ENCODE results near the gene FDX2. TPM values are rescaled to one million over a fixed set of nuclear protein-coding genes. Genes with fewer than 3 reads are reported as not detected.

FDX2 gene
- total and polyA plus RNA-seq, 2 of the 8 experiments (the other 6 are each of a cell fraction or from before 2014, with no cell fraction given): 27.0 to 64.4 TPM

GRCh38 chr19:10274589-10274988, 41.2 kb downstream of the FDX2 start:
- no peak overlapping the region for H2AK5ac ChIP-seq (ENCODE audit: low read depth, low read length)
- H3K79me2 ChIP-seq (ENCODE audit: control insufficient read depth in 1 of 2, insufficient read depth in 2 of 2, low read length in 2 of 2): no peaks in the 10 kb centered on the region
- no peak overlapping the region for H4K8ac ChIP-seq (ENCODE audit: extremely low read depth, insufficient read depth, low read length)
- TF ChIP-seq TEAD4 (IDR thresholded peaks at IDR 0.05; ENCODE audit: low read depth, low read length): no peak
- no peak for TF ChIP-seq TAF7 (optimal IDR thresholded peaks at IDR 0.05; ENCODE audit: borderline replicate concordance, low read depth, low read length)
- TF ChIP-seq RXRA (IDR thresholded peaks at IDR 0.05; ENCODE audit: insufficient read depth, low read depth, low read length): no peak
- no peak for TF ChIP-seq SP1 (IDR thresholded peaks at IDR 0.05; ENCODE audit: low read depth, low read length)
- no peak for TF ChIP-seq ZNF274 (IDR thresholded peaks at IDR 0.05; ENCODE audit: borderline replicate concordance, extremely low read depth, low read length)
- H3K4me3 ChIP-seq (ENCODE audit: extremely low read depth in 1 of 4, insufficient read depth in 2 of 4, low read depth in 3 of 4, low read length in 4 of 4): no peak overlapping the region
- no peaks in the 10 kb centered on the region for H4K20me1 ChIP-seq (replicated peaks in 1 of 2; ENCODE audit: control insufficient read depth in 1 of 2, insufficient read depth in 2 of 2, low read length in 2 of 2)
- H2BK12ac ChIP-seq (ENCODE audit: low read depth, low read length): no peak overlapping the region
- H3K18ac ChIP-seq (ENCODE audit: extremely low read depth, low read length): no peak overlapping the region
- CTCF ChIA-PET (ENCODE audit: partially characterized antibody): interaction anchor here (0.7 to 1.8 kb wide), 8 partner anchors 8 to 1696 kb away, joined by 3 to 9 read pairs (median 4); partner anchors contain the start of genes ICAM4, ICAM5 and RAVER1
- H3K27ac ChIP-seq (ENCODE audit: low read depth, low read length): no peak overlapping the region
- H2BK5ac ChIP-seq (ENCODE audit: low read depth, low read length): no peak overlapping the region
- no peak overlapping the region for H3K14ac ChIP-seq (ENCODE audit: insufficient read length)
- H3K4ac ChIP-seq (replicated peaks; ENCODE audit: insufficient read length, low read depth, low read length): no peak overlapping the region
- peaks cover 9 to 24% (median 21%) of the 10 kb centered on the region in 4 experiments for H3K27me3 ChIP-seq (replicated peaks in 1 of 4; ENCODE audit: control insufficient read depth in 3 of 4, extremely low read depth in 1 of 4, insufficient read depth in 3 of 4, low read length in 3 of 4)
- no peak overlapping the region for H3K23ac ChIP-seq (ENCODE audit: insufficient read length)
- H2BK15ac ChIP-seq (ENCODE audit: low read length): no peak overlapping the region
- H4K91ac ChIP-seq (replicated peaks; ENCODE audit: insufficient read length, low read length): no peak overlapping the region
- peaks cover 11% of the 10 kb centered on the region; the same call in 1 of the 2 replicates for H3K23me2 ChIP-seq (ENCODE audit: low read depth, low read length)
- DNase-seq (ENCODE audit: low read depth in 1 of 2, low spot score in 2 of 2) (no peak), FAIRE-seq (no peak)
- no peak overlapping the region for H2AFZ ChIP-seq (ENCODE audit: low read length)
- no peak overlapping the region for H3K9ac ChIP-seq (replicated peaks in 1 of 4; ENCODE audit: extremely low read depth in 1 of 4, low read depth in 3 of 4, low read length in 3 of 4)
- no peaks in the 10 kb centered on the region for H3K36me3 ChIP-seq (ENCODE audit: control insufficient read depth in 2 of 4, insufficient read depth in 4 of 4, low read length in 3 of 4)
- no peak overlapping the region for H4K5ac ChIP-seq (ENCODE audit: insufficient read length, low read depth, low read length)
- H3K4me2 ChIP-seq (ENCODE audit: insufficient read depth in 1 of 2, low read depth in 2 of 2, low read length in 2 of 2): no peak overlapping the region
- peaks cover 0 to 8% (median 5%) of the 10 kb centered on the region in 4 experiments; a peak in 5 of 7 replicates for H3K4me1 ChIP-seq (replicated peaks in 1 of 4; ENCODE audit: control insufficient read depth in 3 of 4, insufficient read depth in 4 of 4, low read length in 3 of 4)
- H3K9me3 ChIP-seq (ENCODE audit: insufficient read depth in 2 of 2, low read depth in 1 of 2, low read length in 1 of 2): no peaks in the 10 kb centered on the region
- H3K79me1 ChIP-seq (ENCODE audit: low read depth, low read length): no peaks in the 10 kb centered on the region
- no peak overlapping the region for H3K56ac ChIP-seq (replicated peaks; ENCODE audit: insufficient read length, low read depth, low read length)
- WGBS, 2 experiments (ENCODE audit: extremely low coverage in 1 of 2, insufficient coverage in 1 of 2, insufficient read length in 1 of 2, insufficient replicate concordance in 2 of 2, low coverage in 1 of 2, low lambda C conversion rate in 2 of 2, missing lambda C conversion rate in 1 of 2): 83% methylated on average over 10 of the region's 10 CpGs; no CpG with 5 or more reads in 1 of the 2 experiments
- H2BK120ac ChIP-seq (replicated peaks; ENCODE audit: low read depth, low read length): no peak overlapping the region
- H2BK20ac ChIP-seq (ENCODE audit: low read length): no peak overlapping the region
- POLR2A ChIA-PET (ENCODE audit: partially characterized antibody): interaction anchor here (0.8 kb wide), 1 partner anchor 140 kb away, joined by 3 read pairs; no protein-coding TSS in a partner anchor
